ENCODE data around the gene MCOLN2.

- TF ChIP-seq CTCF (IDR thresholded peaks at IDR 0.05) (no peak), POLR2A (IDR thresholded peaks at IDR 0.05) (no peak)
Measured at GRCh38 chr1:84971957-84972356, 25.0 kb downstream of the MCOLN2 start.

Measured in body of pancreas (tissue), 4 donors.